C4-2B (cell line): ENCODE measurements around the gene NTRK2.

Source experiments
- CTCF ChIP-seq: fragments of 450-650 bp; conservative IDR thresholded peaks from 2 replicates; pipeline ENCODE4 v1.5.1; 2017; ENCODE audit warnings: mild to moderate bottlenecking
- ZFX ChIP-seq: fragments of 450-650 bp; IDR thresholded peaks from 2 replicates; pipeline ENCODE4 v1.6.1; 2017

DNA sequence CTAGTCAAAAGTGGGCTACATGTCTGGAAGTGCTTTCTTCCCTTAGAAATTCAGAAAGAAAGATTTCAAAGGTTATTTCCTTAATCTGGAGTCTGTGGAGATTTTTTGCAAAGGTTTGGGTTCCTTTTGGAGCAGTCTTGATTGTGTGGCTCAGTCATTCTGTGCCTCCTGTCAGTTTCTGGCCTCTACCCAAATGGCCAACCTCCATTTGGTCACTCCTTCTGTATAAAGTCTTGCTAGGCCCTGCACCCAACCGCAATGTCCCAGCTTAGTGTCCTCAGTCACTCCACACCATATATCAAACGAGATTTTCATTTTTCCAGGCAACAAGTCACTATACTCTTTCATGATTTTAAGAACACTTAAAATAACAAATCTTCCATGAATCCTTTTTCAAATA lies 199.6 kb downstream of the NTRK2 start:
- TF ChIP-seq CTCF (no peak), ZFX (no peak)
